ENCODE results near the gene PCNA.

- no peak for TF ChIP-seq CTCF (IDR thresholded peaks at IDR 0.05)
- no peak for TF ChIP-seq POLR2AphosphoS5 (IDR thresholded peaks at IDR 0.05)
- TF ChIP-seq POLR2A (IDR thresholded peaks at IDR 0.05): no peak
- no peak for TF ChIP-seq EP300 (IDR thresholded peaks at IDR 0.05; ENCODE audit: low read depth)
These were observed 37.1 kb upstream of the PCNA start for GRCh38 chr20:5156675-5157448.

Measured in transverse colon (tissue), 4 donors.